Mesenchymal stem cell (in vitro differentiated cells and primary cell): Measurements from ENCODE around the gene COQ8B.
A peak's percentile ranks its signal among the peaks of the same experiment; 100 is the strongest.

Experiments used
- DNase-seq: peaks from one replicate; pipeline ENCODE4 v3.0.0-alpha.2; 2013
- H2AFZ ChIP-seq: one replicate; pipeline ENCODE4 v1.6.1; 2013; ENCODE audit warnings: low read depth, mild to moderate bottlenecking, control low read depth, inconsistent platforms, low read length, moderate library complexity
- H2AK5ac ChIP-seq: 2 replicates; pipeline ENCODE4 v1.6.1; 2013; ENCODE audit warnings: low read length, moderate library complexity, mild to moderate bottlenecking, inconsistent platforms; ENCODE audit not compliant: severe bottlenecking
- H2BK120ac ChIP-seq: one replicate; pipeline ENCODE4 v1.6.1; 2013; ENCODE audit warnings: low read depth, mild to moderate bottlenecking, inconsistent platforms, low read length, moderate library complexity
- H2BK12ac ChIP-seq, 2 experiments: one replicate each; pipeline ENCODE4 v1.6.1; 2013; ENCODE audit warnings: inconsistent platforms in 2 of 2, low read length in 2 of 2, mild to moderate bottlenecking in 2 of 2, moderate library complexity in 2 of 2, control low read depth in 1 of 2
- H2BK15ac ChIP-seq: one replicate; pipeline ENCODE4 v1.6.1; 2013; ENCODE audit warnings: mild to moderate bottlenecking, low read depth, inconsistent platforms; ENCODE audit not compliant: poor library complexity, severe bottlenecking
- H2BK5ac ChIP-seq: 2 replicates; pipeline ENCODE4 v1.6.1; 2013; ENCODE audit warnings: low read depth, mild to moderate bottlenecking, low read length, control low read depth, inconsistent platforms; ENCODE audit not compliant: poor library complexity, severe bottlenecking
- H3K14ac ChIP-seq, 2 experiments: one replicate each; pipeline ENCODE4 v1.6.1; 2013; ENCODE audit warnings: inconsistent platforms in 2 of 2, low read length in 2 of 2, control low read depth in 1 of 2, mild to moderate bottlenecking in 1 of 2, moderate library complexity in 1 of 2
- H3K18ac ChIP-seq, 2 experiments: one replicate each; pipeline ENCODE4 v1.6.1; 2013; ENCODE audit warnings: inconsistent platforms in 2 of 2, low read length in 2 of 2, control low read depth in 1 of 2, low read depth in 1 of 2, mild to moderate bottlenecking in 1 of 2
- H3K23ac ChIP-seq, 2 experiments: one replicate each; pipeline ENCODE4 v1.6.1; 2013; ENCODE audit warnings: inconsistent platforms in 2 of 2, low read length in 2 of 2, mild to moderate bottlenecking in 2 of 2, moderate library complexity in 2 of 2, control low read depth in 1 of 2
- H3K27ac ChIP-seq: 2 replicates; pipeline ENCODE4 v1.5.1; 2013; ENCODE audit warnings: mild to moderate bottlenecking, moderate library complexity, low read length, control low read depth, inconsistent platforms; ENCODE audit not compliant: poor library complexity, severe bottlenecking
- H3K27me3 ChIP-seq, 2 experiments: 2 replicates each; pipeline versions ENCODE4 v1.6.1 to v1.7.0; 2013; ENCODE audit warnings: low read length in 2 of 2, mild to moderate bottlenecking in 2 of 2, moderate library complexity in 2 of 2, control low read depth in 1 of 2, inconsistent platforms in 1 of 2; ENCODE audit not compliant: control insufficient read depth in 1 of 2, insufficient read depth in 1 of 2
- H3K36me3 ChIP-seq, 2 experiments: 2 replicates each; pipeline versions ENCODE4 v1.6.1 to v1.7.0; 2013; ENCODE audit warnings: low read length in 2 of 2, control low read depth in 1 of 2, inconsistent platforms in 1 of 2, low read depth in 1 of 2, mild to moderate bottlenecking in 1 of 2; ENCODE audit not compliant: insufficient read depth in 2 of 2, control insufficient read depth in 1 of 2
- H3K4ac ChIP-seq, 2 experiments: one replicate each; pipeline ENCODE4 v1.6.1; 2013; ENCODE audit warnings: inconsistent platforms in 2 of 2, low read length in 2 of 2, mild to moderate bottlenecking in 2 of 2, moderate library complexity in 2 of 2, control low read depth in 1 of 2, low read depth in 1 of 2
- H3K4me1 ChIP-seq: 2 replicates; pipeline ENCODE4 v1.6.1; 2013; ENCODE audit warnings: low read depth, low read length, control low read depth; ENCODE audit not compliant: control insufficient read depth, insufficient read depth
- H3K4me2 ChIP-seq: 2 replicates; pipeline ENCODE4 v1.6.1; 2013; ENCODE audit warnings: low read length, mild to moderate bottlenecking, inconsistent platforms; ENCODE audit not compliant: poor library complexity, severe bottlenecking
- H3K4me3 ChIP-seq, 2 experiments: 2 replicates each; pipeline versions ENCODE4 v1.5.1 to v1.7.0; 2013; ENCODE audit warnings: low read length in 2 of 2, mild to moderate bottlenecking in 2 of 2, control low read depth in 1 of 2, low read depth in 1 of 2; ENCODE audit not compliant: insufficient read depth in 1 of 2
- H3K79me1 ChIP-seq: replicated peaks from 2 replicates; pipeline ENCODE4 v1.6.1; 2013; ENCODE audit warnings: mild to moderate bottlenecking, control low read depth, low read length, inconsistent platforms; ENCODE audit not compliant: poor library complexity, severe bottlenecking
- H3K9ac ChIP-seq: 2 replicates; pipeline ENCODE4 v1.7.0; 2013; ENCODE audit warnings: mild to moderate bottlenecking, low read length, moderate library complexity
- H3K9me3 ChIP-seq: 2 replicates; pipeline ENCODE4 v1.7.0; 2013; ENCODE audit warnings: mild to moderate bottlenecking, low read length; ENCODE audit not compliant: control insufficient read depth
- H4K8ac ChIP-seq: one replicate; pipeline ENCODE4 v1.6.1; 2013; ENCODE audit warnings: inconsistent platforms, mild to moderate bottlenecking, low read length, moderate library complexity
- H4K91ac ChIP-seq: one replicate; pipeline ENCODE4 v1.6.1; 2013; ENCODE audit warnings: mild to moderate bottlenecking, low read length, inconsistent platforms
- WGBS: methylation state at CpG from one replicate; pipeline ENCODE4 v1.1.7; 2013; ENCODE audit warnings: mixed read lengths; 5-methylcytosine and 5-hydroxymethylcytosine counted together

The COQ8B gene

DNA sequence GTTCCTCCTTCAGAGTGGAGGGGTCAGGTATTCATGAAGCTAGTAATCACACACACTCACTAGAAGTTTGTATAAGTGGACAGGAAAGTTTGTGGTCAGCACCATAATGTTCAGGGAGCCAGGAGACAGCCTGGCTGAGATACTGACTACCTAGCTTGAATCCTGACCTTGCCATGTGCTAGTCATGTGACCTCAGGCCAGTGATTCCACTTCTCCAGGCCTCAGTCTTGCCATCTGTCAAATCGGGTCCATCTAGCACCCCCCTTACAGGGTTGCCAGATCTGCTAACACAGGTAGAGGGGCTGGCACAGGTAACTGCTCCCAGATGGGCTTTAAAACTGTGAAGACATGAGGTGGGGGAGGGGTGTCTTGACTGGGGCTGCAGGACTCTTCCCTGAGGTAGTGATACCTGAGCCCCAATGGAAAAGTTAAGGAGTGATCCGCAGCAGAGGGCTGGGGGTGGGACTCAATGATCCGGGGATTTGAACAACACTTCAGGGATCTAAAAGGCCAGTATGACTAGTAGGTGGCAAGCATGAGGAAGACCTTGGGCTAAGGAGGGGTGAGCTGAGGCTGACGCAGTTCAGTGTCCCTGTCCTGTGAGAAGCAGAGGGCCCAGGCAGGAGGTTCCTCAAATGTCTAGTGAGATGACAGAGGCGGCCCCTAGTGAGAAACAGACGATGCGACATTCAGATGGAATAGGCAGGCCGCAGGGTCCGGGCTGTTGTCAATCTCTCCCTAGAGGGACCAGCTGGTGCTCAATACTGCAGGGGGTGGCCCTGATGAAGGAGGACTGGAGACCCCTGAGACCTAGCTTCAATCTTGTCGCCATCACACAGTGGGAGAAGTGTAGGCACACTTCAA, 25.1 kb upstream of the COQ8B start:
- peak overlapping the region in 1 of 2 experiments; percentile 15 for H2BK12ac ChIP-seq
- peaks cover 4% of the 10 kb centered on the region for H3K79me1 ChIP-seq
- no peak overlapping the region for H3K18ac ChIP-seq
- peaks cover 40 to 49% of the 10 kb centered on the region in 2 experiments for H3K36me3 ChIP-seq
- no peak overlapping the region for H3K4ac ChIP-seq
- no peak overlapping the region for H3K27ac ChIP-seq
- no peaks in the 10 kb centered on the region for H3K27me3 ChIP-seq
- H2BK15ac ChIP-seq: no peak overlapping the region
- H3K9me3 ChIP-seq: no peaks in the 10 kb centered on the region
- H3K4me3 ChIP-seq: no peak overlapping the region
- H3K23ac ChIP-seq: no peak overlapping the region
- H2BK5ac ChIP-seq: no peak overlapping the region
- H3K4me2 ChIP-seq: no peak overlapping the region
- H4K8ac ChIP-seq: no peak overlapping the region
- no peak overlapping the region for H2AK5ac ChIP-seq
- H2AFZ ChIP-seq: no peak overlapping the region
- WGBS: 89% methylated on average over 10 of the region's 10 CpGs
- no peak overlapping the region for H4K91ac ChIP-seq
- DNase-seq: no peak
- no peak overlapping the region for H3K14ac ChIP-seq
- peaks cover 19% of the 10 kb centered on the region for H3K4me1 ChIP-seq
- no peak overlapping the region for H2BK120ac ChIP-seq
- peak overlapping the region; percentile 95 for H3K9ac ChIP-seq

DNA sequence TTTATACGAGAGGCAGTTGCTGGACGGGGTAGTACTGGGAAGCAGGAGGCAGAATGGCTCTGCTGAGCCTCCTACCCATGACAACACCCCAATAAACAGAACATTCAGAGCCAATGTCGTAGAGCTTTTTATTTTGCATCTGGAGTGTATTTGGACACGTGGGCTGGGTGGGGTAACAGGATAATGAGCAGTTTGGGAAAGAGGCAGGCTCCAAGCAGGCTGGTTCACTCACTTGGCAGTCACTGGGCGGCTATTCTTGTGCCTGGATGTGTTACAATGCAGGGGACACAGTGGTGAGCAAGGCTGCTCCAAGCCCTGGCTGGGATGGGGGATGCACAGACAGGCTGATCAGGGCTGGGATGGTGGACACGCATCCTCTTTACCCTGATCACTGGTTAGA, 24.1 kb upstream of the COQ8B start:
- Histone ChIP-seq H2AFZ (no peak overlapping the region), H3K4me3 (peak overlapping the region in 1 of 2 experiments; percentile 67), H3K4me1 (peaks cover 17% of the 10 kb centered on the region), H3K27ac (no peak overlapping the region), H3K18ac (no peak overlapping the region), H3K4me2 (no peak overlapping the region), H4K91ac (no peak overlapping the region), H3K9me3 (no peaks in the 10 kb centered on the region), H2BK120ac (no peak overlapping the region), H4K8ac (no peak overlapping the region), H3K27me3 (no peaks in the 10 kb centered on the region), H3K4ac (no peak overlapping the region), H2BK15ac (peak overlapping the region; percentile 31), H2AK5ac (no peak overlapping the region), H2BK12ac (no peak overlapping the region), H3K36me3 (peaks cover 42 to 58% of the 10 kb centered on the region in 2 experiments), H3K23ac (no peak overlapping the region), H2BK5ac (no peak overlapping the region), H3K9ac (peak overlapping the region; percentile 95), H3K79me1 (peaks cover 4% of the 10 kb centered on the region), H3K14ac (no peak overlapping the region)
- WGBS: 87% methylated on average over 4 of the region's 6 CpGs
- DNase-seq: no peak

DNA sequence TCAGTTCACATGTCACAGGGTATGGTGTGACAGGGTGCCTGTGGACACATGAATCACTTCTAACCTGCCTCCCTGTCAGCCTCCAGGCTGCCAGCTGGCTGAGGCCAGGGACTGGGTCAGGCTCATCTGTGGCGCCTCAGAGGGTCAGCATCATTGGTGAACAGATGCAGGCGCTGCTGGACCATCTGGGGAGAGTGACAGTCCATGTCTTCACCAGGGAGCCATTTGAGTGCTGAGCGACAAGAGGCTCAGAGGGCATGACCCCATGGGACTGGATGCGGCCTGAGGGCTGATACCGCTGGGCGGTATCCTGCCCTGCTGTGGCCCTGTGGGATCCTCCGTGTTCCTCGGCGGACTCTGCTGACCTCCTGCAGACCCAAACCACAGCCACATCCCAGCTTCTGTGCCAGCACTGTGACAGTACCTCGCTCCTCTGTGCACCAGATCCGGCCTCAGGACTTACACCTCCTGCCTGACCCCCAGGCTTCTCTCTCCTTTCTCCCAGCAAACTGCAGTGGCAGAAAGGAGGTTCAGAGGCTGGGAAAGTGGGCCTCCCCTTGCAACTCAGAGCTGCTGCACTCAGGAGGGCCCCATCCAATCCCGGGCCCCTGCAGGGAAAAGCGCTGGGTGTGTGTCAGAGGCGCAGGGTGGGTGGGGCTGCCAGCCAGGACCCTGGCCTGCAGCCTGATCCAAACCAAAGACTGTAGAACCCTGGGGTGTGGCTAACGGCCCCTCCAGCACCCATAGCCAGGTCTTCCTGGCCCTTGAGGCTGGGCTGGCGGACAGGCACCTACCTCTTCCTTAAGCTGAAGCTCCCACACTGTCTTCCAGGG, 23.4 kb upstream of the COQ8B start:
- no peak overlapping the region for H3K18ac ChIP-seq
- H2BK5ac ChIP-seq: no peak overlapping the region
- H3K4me2 ChIP-seq: no peak overlapping the region
- H3K9me3 ChIP-seq: no peaks in the 10 kb centered on the region
- H3K14ac ChIP-seq: no peak overlapping the region
- H4K8ac ChIP-seq: no peak overlapping the region
- H3K27me3 ChIP-seq: no peaks in the 10 kb centered on the region
- H4K91ac ChIP-seq: peak overlapping the region; percentile 10
- H3K79me1 ChIP-seq: peaks cover 4% of the 10 kb centered on the region
- H3K36me3 ChIP-seq: peaks cover 48 to 64% of the 10 kb centered on the region in 2 experiments
- peak overlapping the region; percentile 95 for H3K9ac ChIP-seq
- no peak overlapping the region for H2AFZ ChIP-seq
- H2BK12ac ChIP-seq: no peak overlapping the region
- H3K4ac ChIP-seq: no peak overlapping the region
- peaks cover 14% of the 10 kb centered on the region for H3K4me1 ChIP-seq
- no peak overlapping the region for H2BK15ac ChIP-seq
- no peak overlapping the region for H3K23ac ChIP-seq
- H2BK120ac ChIP-seq: no peak overlapping the region
- WGBS: 82% methylated on average over 16 of the region's 16 CpGs
- no peak overlapping the region for H2AK5ac ChIP-seq
- H3K4me3 ChIP-seq: peak overlapping the region in 1 of 2 experiments; percentile 67
- no peak overlapping the region for H3K27ac ChIP-seq
- DNase-seq: no peak
